ENCODE data around the gene CD40LG.
A peak's percentile ranks its signal among the peaks of the same experiment; 100 is the strongest.

CD40LG gene

DNA sequence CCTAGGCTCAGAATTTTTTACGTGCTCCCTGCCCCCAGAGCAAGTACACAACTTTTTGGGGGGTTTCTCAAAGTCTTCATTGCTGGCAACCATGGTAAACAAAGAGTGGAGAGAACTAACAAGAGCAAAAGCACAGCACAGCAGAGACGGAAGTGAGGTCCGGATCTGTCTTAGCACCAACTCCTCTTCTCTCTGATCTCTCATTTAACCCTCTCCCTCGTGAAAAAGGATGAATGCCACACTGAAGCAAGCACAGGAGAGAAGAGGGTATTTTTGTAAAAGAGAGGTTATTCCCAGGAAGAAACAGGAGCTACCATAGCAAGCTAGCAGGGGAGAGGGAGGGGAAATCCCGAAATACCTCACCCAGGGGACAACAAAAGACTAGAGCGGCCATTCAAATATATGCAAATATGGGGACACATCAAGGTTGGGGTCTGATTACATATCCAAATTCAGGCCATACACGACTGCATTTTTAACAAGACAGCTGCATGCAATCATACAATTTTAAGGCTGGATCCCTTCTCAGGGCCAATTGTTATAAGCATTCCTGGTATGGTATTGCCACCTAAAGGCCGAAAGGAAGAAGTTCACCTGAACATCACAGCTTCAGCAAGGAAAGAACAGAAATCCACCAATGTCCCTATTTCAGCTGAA is 46.6 kb downstream of the CD40LG start:
- no peak overlapping the region for H3K4me3 ChIP-seq
- peak; percentile 52 to 84 for DNase-seq (ENCODE audit: low spot score in 2 of 2)
- in situ Hi-C loops (cut with MboI; ENCODE audit: low sequenced_read_pairs): loop anchor here (25.0 kb wide), 2 partner anchors 482 to 657 kb away; no protein-coding TSS in a partner anchor
- no peaks in the 10 kb centered on the region for H3K27me3 ChIP-seq (ENCODE audit: low read depth)
- H3K36me3 ChIP-seq (replicated peaks): no peaks in the 10 kb centered on the region
- H3K4me1 ChIP-seq: peaks cover 4% of the 10 kb centered on the region; the same call in 1 of the 2 replicates
- H3K9me3 ChIP-seq: no peaks in the 10 kb centered on the region

DNA sequence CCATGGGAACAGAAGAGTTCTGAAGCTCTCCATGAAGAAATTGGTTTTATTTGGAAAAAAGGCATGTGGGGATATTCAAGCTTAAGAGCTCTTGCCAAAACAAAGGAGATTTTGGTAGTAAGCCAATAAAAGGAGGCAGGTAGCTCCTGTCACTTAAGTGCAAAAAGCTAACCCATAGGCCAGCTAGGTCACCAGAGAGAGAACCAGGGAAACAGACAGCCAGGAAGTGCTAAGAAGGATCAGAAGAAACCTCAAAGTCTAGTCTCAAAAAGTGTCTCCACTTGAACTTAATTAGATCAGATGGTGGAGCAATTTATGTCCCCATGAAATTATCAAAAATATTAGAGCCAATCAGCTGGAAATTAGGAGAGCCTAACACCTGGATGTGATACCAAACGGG is 49.2 kb downstream of the CD40LG start:
- in situ Hi-C loops (cut with MboI; ENCODE audit: low sequenced_read_pairs): loop anchor here (25.0 kb wide), 2 partner anchors 485 to 660 kb away; no protein-coding TSS in a partner anchor
- Histone ChIP-seq H3K4me3 (no peak overlapping the region), H3K27me3 (ENCODE audit: low read depth) (no peaks in the 10 kb centered on the region), H3K36me3 (replicated peaks) (no peaks in the 10 kb centered on the region), H3K4me1 (peaks cover 4% of the 10 kb centered on the region; the same call in 1 of the 2 replicates), H3K9me3 (no peaks in the 10 kb centered on the region)
- DNase-seq (ENCODE audit: low spot score in 2 of 2): no peak

DNA sequence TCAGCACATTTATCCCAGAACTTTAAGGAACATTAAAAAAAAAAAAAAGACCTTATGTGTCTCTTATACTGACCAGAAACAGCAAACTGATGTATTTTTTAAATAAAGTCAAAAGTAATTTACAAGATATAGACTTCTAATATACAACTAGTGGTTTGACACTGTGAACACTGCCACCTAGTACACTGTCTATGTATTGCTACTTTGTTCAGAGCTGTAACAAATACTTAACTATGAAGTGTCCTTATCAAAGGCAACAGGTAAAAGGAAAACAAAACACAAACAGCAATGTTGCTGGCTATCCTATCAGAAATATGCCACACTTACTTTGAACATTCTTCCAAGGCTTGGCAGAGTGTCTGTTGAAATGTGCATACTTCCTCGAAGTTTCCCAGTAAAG is 60.4 kb downstream of the CD40LG start:
- H3K27me3 ChIP-seq (ENCODE audit: low read depth): no peaks in the 10 kb centered on the region
- in situ Hi-C loops (cut with MboI; ENCODE audit: low sequenced_read_pairs): no loop called here
- DNase-seq (ENCODE audit: low spot score in 2 of 2): peak in 1 of 2 experiments; percentile 19
- no peaks in the 10 kb centered on the region for H3K36me3 ChIP-seq (replicated peaks)
- no peaks in the 10 kb centered on the region for H3K9me3 ChIP-seq
- H3K4me1 ChIP-seq: peaks cover 14% of the 10 kb centered on the region
- H3K4me3 ChIP-seq: no peak overlapping the region
